Stimulated activated memory B cell treated with anti-CD40 and anti-IgM and Interleukin-4, amounts not matched to agents 10 μg/mL and 1 μg/mL and 100 μg/mL, for 72 hours (primary cell): ENCODE results near the gene RHBG.

Experiments
- ATAC-seq: fragments of 150-1000 bp; cut with Tn5 transposase; 2 replicates; pipeline ENCODE4 v1.10.0; 2021
- H3K27ac Mint-ChIP-seq: one replicate; pipeline ENCODE4 v1.8.0; 2022; ENCODE audit warnings: mild to moderate bottlenecking, mixed read lengths
- H3K27me3 Mint-ChIP-seq: one replicate; pipeline ENCODE4 v1.8.0; 2022; ENCODE audit warnings: mixed read lengths
- H3K36me3 Mint-ChIP-seq: one replicate; pipeline ENCODE4 v1.8.0; 2022; ENCODE audit warnings: mixed read lengths
- H3K4me1 Mint-ChIP-seq: one replicate; pipeline ENCODE4 v1.8.0; 2022; ENCODE audit warnings: mixed read lengths
- H3K4me3 Mint-ChIP-seq: one replicate; pipeline ENCODE4 v1.8.0; 2022; ENCODE audit warnings: mild to moderate bottlenecking, moderate library complexity, mixed read lengths
- H3K9me3 Mint-ChIP-seq: one replicate; pipeline ENCODE4 v1.8.0; 2022; ENCODE audit warnings: mixed read lengths

Gene RHBG

GRCh38 chr1:156402331-156403020 is 33.5 kb downstream of the RHBG start:
- ATAC-seq = peak; percentile 5
- no peak overlapping the region for H3K4me3 Mint-ChIP-seq
- H3K27ac Mint-ChIP-seq = no peak overlapping the region
- peaks cover 3% of the 10 kb centered on the region for H3K9me3 Mint-ChIP-seq
- no peaks in the 10 kb centered on the region for H3K36me3 Mint-ChIP-seq
- peaks cover 49% of the 10 kb centered on the region for H3K27me3 Mint-ChIP-seq
- H3K4me1 Mint-ChIP-seq = peaks cover 23% of the 10 kb centered on the region

GRCh38 chr1:156405670-156406069 is 36.7 kb downstream of the RHBG start:
- peaks cover 6% of the 10 kb centered on the region for H3K4me1 Mint-ChIP-seq
- ATAC-seq = no peak
- H3K27ac Mint-ChIP-seq = no peak overlapping the region
- H3K9me3 Mint-ChIP-seq = no peaks in the 10 kb centered on the region
- no peaks in the 10 kb centered on the region for H3K36me3 Mint-ChIP-seq
- peaks cover 81% of the 10 kb centered on the region for H3K27me3 Mint-ChIP-seq
- no peak overlapping the region for H3K4me3 Mint-ChIP-seq

- peaks cover 6% of the 10 kb centered on the region for H3K4me1 Mint-ChIP-seq
- no peak for ATAC-seq
- no peaks in the 10 kb centered on the region for H3K9me3 Mint-ChIP-seq
- no peak overlapping the region for H3K27ac Mint-ChIP-seq
- H3K27me3 Mint-ChIP-seq = peaks cover 84% of the 10 kb centered on the region
- no peaks in the 10 kb centered on the region for H3K36me3 Mint-ChIP-seq
- H3K4me3 Mint-ChIP-seq = no peak overlapping the region
These were observed 37.2 kb downstream of the RHBG start for GRCh38 chr1:156406251-156406650.

- Mint-ChIP-seq H3K4me3 (no peak overlapping the region), H3K27me3 (peaks cover 84% of the 10 kb centered on the region), H3K4me1 (peaks cover 6% of the 10 kb centered on the region), H3K27ac (no peak overlapping the region), H3K9me3 (no peaks in the 10 kb centered on the region), H3K36me3 (no peaks in the 10 kb centered on the region)
- no peak for ATAC-seq
These were observed 38.3 kb downstream of the RHBG start for GRCh38 chr1:156407344-156407743.

- Mint-ChIP-seq H3K27ac (no peak overlapping the region), H3K4me3 (no peak overlapping the region), H3K36me3 (no peaks in the 10 kb centered on the region), H3K27me3 (peaks cover 84% of the 10 kb centered on the region), H3K4me1 (peaks cover 4% of the 10 kb centered on the region), H3K9me3 (no peaks in the 10 kb centered on the region)
- ATAC-seq = no peak
These were observed 38.7 kb downstream of the RHBG start for GRCh38 chr1:156407760-156408159.

- Mint-ChIP-seq H3K27me3 (peaks cover 88% of the 10 kb centered on the region), H3K36me3 (peaks cover 4% of the 10 kb centered on the region), H3K27ac (no peak overlapping the region), H3K4me1 (no peaks in the 10 kb centered on the region), H3K9me3 (no peaks in the 10 kb centered on the region), H3K4me3 (no peak overlapping the region)
- no peak for ATAC-seq
These were observed 40.4 kb downstream of the RHBG start for GRCh38 chr1:156409439-156409838.

- H3K4me1 Mint-ChIP-seq = no peaks in the 10 kb centered on the region
These were observed 41.2 kb downstream of the RHBG start for GRCh38 chr1:156410238-156410637.

GRCh38 chr1:156410740-156411139 is 41.7 kb downstream of the RHBG start:
- Mint-ChIP-seq H3K9me3 (no peaks in the 10 kb centered on the region), H3K4me1 (no peaks in the 10 kb centered on the region), H3K36me3 (peaks cover 4% of the 10 kb centered on the region), H3K4me3 (no peak overlapping the region), H3K27me3 (peaks cover 87% of the 10 kb centered on the region), H3K27ac (no peak overlapping the region)
- no peak for ATAC-seq

More at GRCh38 chr1:156410238-156410637, 41.2 kb downstream of the RHBG start:
- peaks cover 90% of the 10 kb centered on the region for H3K27me3 Mint-ChIP-seq
- H3K27ac Mint-ChIP-seq = no peak overlapping the region
- H3K36me3 Mint-ChIP-seq = peaks cover 4% of the 10 kb centered on the region
- ATAC-seq = no peak
- H3K9me3 Mint-ChIP-seq = no peaks in the 10 kb centered on the region
- H3K4me3 Mint-ChIP-seq = no peak overlapping the region

GRCh38 chr1:156412653-156413321 is 43.8 kb downstream of the RHBG start:
- no peak for ATAC-seq
- H3K27me3 Mint-ChIP-seq = peaks cover 90% of the 10 kb centered on the region
- H3K9me3 Mint-ChIP-seq = no peaks in the 10 kb centered on the region
- H3K36me3 Mint-ChIP-seq = peaks cover 4% of the 10 kb centered on the region
- H3K4me3 Mint-ChIP-seq = no peak overlapping the region
- H3K27ac Mint-ChIP-seq = no peak overlapping the region
- no peaks in the 10 kb centered on the region for H3K4me1 Mint-ChIP-seq

- no peak for ATAC-seq
- peaks cover 4% of the 10 kb centered on the region for H3K36me3 Mint-ChIP-seq
These were observed 44.6 kb downstream of the RHBG start for GRCh38 chr1:156413391-156414246.

GRCh38 chr1:156414461-156415064 is 45.6 kb downstream of the RHBG start:
- Mint-ChIP-seq H3K9me3 (no peaks in the 10 kb centered on the region), H3K27ac (no peak overlapping the region), H3K27me3 (peaks cover 86% of the 10 kb centered on the region), H3K4me3 (no peak overlapping the region), H3K4me1 (peaks cover 3% of the 10 kb centered on the region), H3K36me3 (peaks cover 4% of the 10 kb centered on the region)
- ATAC-seq = no peak

More at GRCh38 chr1:156413391-156414246, 44.6 kb downstream of the RHBG start:
- Mint-ChIP-seq H3K4me1 (no peaks in the 10 kb centered on the region), H3K27ac (no peak overlapping the region), H3K4me3 (no peak overlapping the region), H3K27me3 (peaks cover 90% of the 10 kb centered on the region), H3K9me3 (no peaks in the 10 kb centered on the region)

GRCh38 chr1:156416993-156417392 is 48.0 kb downstream of the RHBG start:
- Mint-ChIP-seq H3K9me3 (no peaks in the 10 kb centered on the region), H3K27ac (no peak overlapping the region), H3K4me1 (peaks cover 24% of the 10 kb centered on the region), H3K4me3 (no peak overlapping the region), H3K27me3 (peaks cover 84% of the 10 kb centered on the region), H3K36me3 (peaks cover 4% of the 10 kb centered on the region)
- no peak for ATAC-seq

GRCh38 chr1:156417401-156418020 is 48.5 kb downstream of the RHBG start:
- Mint-ChIP-seq H3K27me3 (peaks cover 84% of the 10 kb centered on the region), H3K4me3 (no peak overlapping the region), H3K27ac (no peak overlapping the region), H3K36me3 (peaks cover 4% of the 10 kb centered on the region), H3K4me1 (peaks cover 27% of the 10 kb centered on the region), H3K9me3 (no peaks in the 10 kb centered on the region)
- ATAC-seq = no peak

GRCh38 chr1:156418416-156419070 is 49.5 kb downstream of the RHBG start:
- no peak for ATAC-seq
- Mint-ChIP-seq H3K27ac (no peak overlapping the region), H3K36me3 (peaks cover 4% of the 10 kb centered on the region), H3K4me1 (peaks cover 27% of the 10 kb centered on the region), H3K9me3 (no peaks in the 10 kb centered on the region), H3K4me3 (no peak overlapping the region), H3K27me3 (peaks cover 88% of the 10 kb centered on the region)
